Measurements from ENCODE around the gene LRRC59.

The LRRC59 gene

GRCh38 chr17:50360486-50361115, 36.7 kb downstream of the LRRC59 start:
- no peak for DNase-seq

- DNase-seq, result no peak
Observed at GRCh38 chr17:50359998-50360461, 37.3 kb downstream of the LRRC59 start.

- DNase-seq, result no peak
Observed at GRCh38 chr17:50359005-50359699, 38.2 kb downstream of the LRRC59 start.

- DNase-seq, result no peak
Observed at GRCh38 chr17:50358177-50358576, 39.1 kb downstream of the LRRC59 start.

- no peak for DNase-seq
Observed at GRCh38 chr17:50356892-50357510, 40.3 kb downstream of the LRRC59 start.

GRCh38 chr17:50356418-50356817, 40.9 kb downstream of the LRRC59 start:
- DNase-seq, result no peak

GRCh38 chr17:50355701-50356341, 41.5 kb downstream of the LRRC59 start:
- no peak for DNase-seq

- no peak for DNase-seq
Observed at GRCh38 chr17:50355336-50355700, 42.0 kb downstream of the LRRC59 start.

- DNase-seq, result no peak
Observed at GRCh38 chr17:50354776-50355175, 42.5 kb downstream of the LRRC59 start.

GRCh38 chr17:50354198-50354597, 43.1 kb downstream of the LRRC59 start:
- no peak for DNase-seq

GRCh38 chr17:50353600-50354195, 43.6 kb downstream of the LRRC59 start:
- no peak for DNase-seq

- no peak for DNase-seq
Observed at GRCh38 chr17:50352693-50353599, 44.4 kb downstream of the LRRC59 start.

- no peak for DNase-seq
Observed at GRCh38 chr17:50352072-50352692, 45.1 kb downstream of the LRRC59 start.

GRCh38 chr17:50350733-50351132, 46.6 kb downstream of the LRRC59 start:
- DNase-seq, result no peak

- no peak for DNase-seq
Observed at GRCh38 chr17:50349243-50349600, 48.1 kb downstream of the LRRC59 start.

GRCh38 chr17:50348522-50349242, 48.6 kb downstream of the LRRC59 start:
- DNase-seq, result no peak

GRCh38 chr17:50347894-50348291, 49.4 kb downstream of the LRRC59 start:
- no peak for DNase-seq

- DNase-seq, result no peak
Observed at GRCh38 chr17:50347117-50347893, 50.0 kb downstream of the LRRC59 start.

- DNase-seq, result peak; percentile 58
Observed at GRCh38 chr17:50346313-50347116, 50.8 kb downstream of the LRRC59 start.
